HG02938 (cell line): ENCODE data around the gene PRDM16.

ENCODE experiments used
- ATAC-seq: cut with Tn5 transposase; IDR thresholded peaks from one replicate; pipeline ENCODE4 v1.9.1; 2021; ENCODE audit warnings: mild to moderate bottlenecking, moderate library complexity; ENCODE audit not compliant: unreplicated experiment

PRDM16 gene

GRCh38 chr1:3417934-3418333, 348.9 kb downstream of the PRDM16 start:
- ATAC-seq, result no peak

GRCh38 chr1:3418600-3418999, 349.6 kb downstream of the PRDM16 start:
- ATAC-seq, result no peak

DNA sequence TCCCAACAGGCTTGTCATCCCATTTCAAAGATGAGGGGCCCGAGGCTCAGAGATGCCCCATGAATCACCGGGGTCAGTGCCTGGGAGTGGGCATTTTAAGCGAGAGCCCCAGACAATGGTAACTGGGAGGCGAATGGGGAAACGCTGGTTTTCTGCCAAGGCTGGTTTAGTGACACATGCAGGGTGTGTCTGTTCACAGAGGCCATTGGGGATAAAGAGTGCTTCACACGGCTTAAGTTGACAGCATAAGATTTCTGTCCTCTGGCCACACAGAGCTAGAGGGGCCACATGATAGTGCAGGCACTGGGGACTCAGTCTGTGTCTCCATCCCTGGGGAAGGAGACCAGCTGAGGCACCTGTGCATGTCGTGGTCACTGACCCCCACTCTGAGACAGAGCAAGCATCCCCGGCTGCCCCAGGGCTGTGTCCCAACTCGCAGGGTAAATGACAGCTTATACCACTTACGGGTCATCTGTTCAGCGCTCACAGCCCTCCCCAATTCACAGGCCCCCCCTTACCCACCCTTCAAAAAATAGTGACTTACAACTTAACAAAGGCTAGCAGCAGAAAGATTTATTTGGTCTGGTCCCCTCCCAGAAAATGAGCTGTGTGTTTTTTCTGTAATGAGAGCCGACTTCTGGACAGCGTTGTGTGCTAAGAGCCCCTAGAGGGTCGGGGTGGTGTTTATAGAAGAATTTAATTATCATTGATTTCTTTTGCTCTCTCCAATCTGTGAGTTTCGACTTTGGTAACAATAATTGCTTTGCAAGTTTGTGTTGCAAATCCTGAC, 350.6 kb downstream of the PRDM16 start:
- no peak for ATAC-seq

DNA sequence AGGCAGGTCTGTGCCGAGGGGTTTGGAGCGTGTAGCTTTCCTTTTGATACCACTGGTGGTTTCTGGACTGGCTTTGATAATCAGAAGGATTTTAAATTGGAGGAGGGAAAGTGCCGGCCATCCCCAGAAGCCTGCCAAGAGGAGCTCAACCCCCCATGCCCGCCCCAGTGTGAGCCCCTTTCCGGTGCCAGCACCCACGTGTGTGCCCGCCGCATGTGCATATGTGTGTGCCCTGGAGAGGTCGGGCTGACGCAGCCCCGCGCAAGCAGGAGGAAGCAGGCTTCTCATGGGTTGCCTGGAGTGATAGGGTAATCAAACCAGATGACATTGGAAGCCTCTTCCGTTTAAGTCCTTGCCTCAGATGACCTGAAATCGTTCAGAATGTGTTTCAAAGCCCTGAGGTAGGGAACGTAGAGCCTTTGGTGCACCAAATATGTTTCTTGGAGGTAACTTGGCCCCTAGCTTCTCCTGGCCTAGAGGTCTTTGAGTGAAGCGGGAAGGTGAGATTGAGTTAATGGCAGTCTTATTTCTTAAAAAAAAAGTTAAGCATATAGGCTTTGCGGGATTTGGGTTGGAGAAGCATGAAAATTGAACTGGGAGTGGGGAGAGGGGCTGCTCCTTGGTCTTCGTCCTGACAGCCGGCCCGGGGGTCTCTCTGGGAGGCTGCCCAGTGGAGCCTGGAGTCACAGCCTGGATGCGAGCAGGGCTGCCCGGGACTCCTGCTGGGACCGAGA, 351.4 kb downstream of the PRDM16 start:
- ATAC-seq, result no peak

GRCh38 chr1:3422638-3423037, 353.6 kb downstream of the PRDM16 start:
- no peak for ATAC-seq

- no peak for ATAC-seq
Measured at GRCh38 chr1:3423245-3423829, 354.3 kb downstream of the PRDM16 start.

- no peak for ATAC-seq
Measured at GRCh38 chr1:3423896-3424611, 355.1 kb downstream of the PRDM16 start.

- ATAC-seq, result no peak
Measured at GRCh38 chr1:3425486-3426215, 356.6 kb downstream of the PRDM16 start.

DNA sequence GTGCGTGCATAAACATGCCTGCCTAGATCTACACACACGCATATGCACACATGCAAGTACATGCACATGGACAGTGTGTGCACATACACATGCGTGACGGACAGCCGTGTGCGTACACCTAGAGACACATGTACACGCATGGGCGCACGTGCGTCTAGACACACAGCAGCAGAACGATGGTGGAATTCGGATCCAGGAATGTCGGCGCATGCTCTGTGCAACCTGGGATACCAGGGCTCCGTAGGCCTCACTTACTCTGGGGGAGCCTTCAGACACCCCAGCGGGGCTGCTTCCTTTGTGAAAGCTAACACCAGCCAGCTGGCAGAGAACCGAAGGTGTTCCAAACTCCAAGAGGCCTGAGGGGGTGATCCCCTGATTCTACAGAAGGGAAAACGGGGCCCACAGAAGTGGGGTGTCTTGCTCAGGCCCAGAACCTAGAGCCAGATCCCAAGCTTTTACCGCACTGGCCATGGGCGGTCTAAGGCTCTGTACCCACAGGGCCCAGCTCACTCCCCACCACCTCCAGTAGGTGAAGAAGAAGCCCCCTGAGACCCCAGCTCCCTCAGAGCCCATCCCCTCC, 358.0 kb downstream of the PRDM16 start:
- ATAC-seq, result no peak

DNA sequence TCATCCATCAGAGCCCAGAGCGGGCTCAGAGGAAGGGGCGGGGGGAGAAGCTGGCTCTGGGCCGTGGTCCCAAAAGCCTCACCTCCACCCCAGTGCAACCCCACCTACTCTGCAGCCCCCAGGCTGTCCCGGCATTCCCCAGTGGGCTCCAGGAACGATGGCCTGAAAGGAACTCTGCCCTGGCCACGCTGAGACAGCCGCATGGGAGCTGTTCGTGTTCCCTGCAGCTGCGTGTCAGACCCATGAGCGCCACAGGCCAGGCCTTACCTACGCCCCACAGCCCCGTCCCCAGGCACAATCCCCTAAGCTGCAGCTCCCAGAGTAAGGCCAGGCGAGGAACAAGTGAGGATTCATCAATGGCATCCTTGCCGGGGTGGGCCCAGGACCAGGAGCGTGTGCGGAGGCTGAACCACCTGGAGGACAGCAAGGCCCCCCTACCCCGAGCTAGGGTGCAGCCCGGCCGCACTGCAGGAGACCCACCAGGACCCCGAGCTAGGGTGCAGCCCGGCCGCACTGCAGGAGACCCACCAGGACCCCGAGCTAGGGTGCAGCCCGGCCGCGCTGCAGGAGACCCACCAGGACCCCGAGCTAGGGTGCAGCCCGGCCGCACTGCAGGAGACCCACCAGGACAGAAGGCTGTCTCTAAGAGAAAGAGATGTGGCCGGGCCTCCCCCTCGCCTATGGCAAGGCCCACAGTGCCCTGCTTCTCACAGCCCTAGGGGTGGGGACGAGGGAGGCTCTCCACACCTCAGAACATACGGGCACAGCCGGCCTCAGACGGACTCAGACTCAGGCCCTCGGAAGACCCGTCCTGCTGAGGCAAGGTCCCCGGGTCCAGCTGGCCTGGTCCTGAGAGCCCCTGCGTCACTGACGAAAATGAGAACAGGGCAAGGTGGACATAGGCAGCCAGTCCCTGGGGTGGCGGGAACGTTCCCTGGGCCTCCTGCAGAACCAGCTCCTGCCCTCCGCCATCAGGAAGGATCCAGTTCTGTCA, 359.0 kb downstream of the PRDM16 start:
- no peak for ATAC-seq

DNA sequence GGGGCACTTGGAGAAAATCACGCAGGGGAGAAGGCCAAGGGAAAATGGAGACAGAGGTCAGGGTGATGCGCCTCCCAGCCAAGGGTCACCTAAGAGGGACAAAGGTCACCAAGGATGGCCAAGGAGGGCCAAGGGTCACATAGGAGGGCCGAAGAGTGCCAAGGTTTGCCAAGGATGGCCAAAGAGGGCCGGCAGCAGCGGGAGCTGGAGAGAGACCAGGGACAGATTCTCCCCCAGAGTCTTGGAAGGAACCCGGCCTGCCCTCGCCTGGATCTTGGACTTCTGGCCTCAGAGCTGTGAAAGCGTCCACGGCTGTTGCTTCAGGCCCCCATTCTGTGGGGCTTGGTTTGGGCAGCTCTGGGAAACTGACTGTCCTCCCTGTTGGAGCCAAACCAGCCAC, 359.9 kb downstream of the PRDM16 start:
- ATAC-seq, result no peak

- ATAC-seq, result no peak
Measured at GRCh38 chr1:3429320-3429719, 360.3 kb downstream of the PRDM16 start.

DNA sequence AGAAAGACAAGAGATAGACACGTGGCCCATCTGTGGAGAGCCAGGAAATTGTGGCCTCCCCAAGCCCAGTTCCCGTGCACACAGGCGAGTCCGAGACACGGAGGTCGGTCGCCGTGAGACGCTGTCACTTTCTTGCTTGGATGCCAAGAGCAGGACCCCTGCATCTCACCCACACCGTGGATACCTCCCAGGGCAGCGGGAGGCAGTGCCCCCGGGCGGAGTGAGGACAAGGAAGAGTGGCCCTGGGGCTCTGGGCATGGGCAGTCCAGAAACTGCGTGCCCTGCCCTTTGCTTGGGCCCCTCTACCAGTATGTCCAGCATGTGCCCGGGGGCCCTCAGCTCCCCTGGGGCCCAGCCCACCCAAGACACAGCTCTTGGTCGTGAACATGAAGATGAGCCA, 360.8 kb downstream of the PRDM16 start:
- ATAC-seq, result no peak

DNA sequence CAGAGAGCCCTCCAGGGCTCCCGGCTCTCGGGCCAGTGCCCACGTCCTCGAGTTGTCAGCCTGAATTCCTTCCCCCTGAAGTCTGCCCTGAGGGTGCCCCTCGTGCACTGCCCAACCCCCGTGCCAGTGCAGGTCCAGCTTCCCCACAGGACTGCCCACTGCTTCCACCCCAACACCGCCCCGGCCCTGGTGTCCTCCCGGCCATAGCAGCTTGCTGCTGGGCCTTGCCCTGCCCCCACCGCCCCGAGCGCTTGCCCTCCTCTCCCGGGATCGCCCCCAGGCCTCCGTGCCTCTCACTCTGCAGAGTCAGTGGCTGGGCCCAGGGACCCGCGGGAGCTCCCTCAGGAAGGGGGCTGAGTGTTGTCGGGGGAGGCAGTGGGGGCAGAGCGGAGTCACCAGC, 361.4 kb downstream of the PRDM16 start:
- ATAC-seq, result no peak

GRCh38 chr1:3430820-3431219, 361.8 kb downstream of the PRDM16 start:
- ATAC-seq, result no peak

DNA sequence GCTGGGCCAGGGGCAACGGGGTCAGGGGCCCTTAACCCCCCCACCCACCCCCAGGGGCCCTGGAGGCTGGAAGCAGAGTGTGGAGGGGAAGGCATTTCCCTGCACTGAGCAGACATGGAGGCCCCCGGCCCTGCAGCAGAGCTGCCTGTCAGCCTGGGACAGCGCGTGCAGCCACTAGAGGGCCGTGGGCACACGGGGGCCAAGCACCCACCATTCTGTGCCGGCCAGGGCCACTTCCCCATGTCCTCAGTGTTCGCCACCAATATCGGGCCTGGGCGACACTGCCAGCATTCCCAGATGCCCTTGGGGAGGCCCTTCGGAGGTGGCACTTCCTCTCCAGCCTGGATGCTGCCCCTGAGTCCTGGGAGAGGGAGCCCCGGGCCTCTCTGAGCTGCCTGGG, 362.3 kb downstream of the PRDM16 start:
- no peak for ATAC-seq

- no peak for ATAC-seq
Measured at GRCh38 chr1:3431686-3432085, 362.7 kb downstream of the PRDM16 start.

DNA sequence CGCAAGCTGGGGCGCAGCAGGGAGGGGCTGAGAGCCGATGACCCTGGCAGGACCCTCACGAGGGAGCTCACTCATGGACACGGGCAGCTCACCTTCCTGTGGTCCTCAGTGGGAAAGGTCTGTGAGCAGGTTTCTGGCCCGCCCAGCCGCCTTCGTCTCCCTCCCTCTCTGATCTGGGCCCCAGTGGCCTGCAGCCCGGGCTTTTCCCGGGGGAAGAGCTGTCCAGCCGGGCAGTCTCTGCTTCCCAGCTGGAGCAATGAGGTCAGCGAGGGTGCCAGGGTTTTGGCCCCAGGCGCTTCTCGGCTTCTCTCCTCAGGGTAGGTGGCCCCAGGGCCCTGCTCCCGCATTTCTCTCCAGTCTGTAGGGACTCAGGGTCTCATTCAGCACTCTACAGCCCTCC, 363.3 kb downstream of the PRDM16 start:
- ATAC-seq, result no peak

- no peak for ATAC-seq
Measured at GRCh38 chr1:3433076-3433475, 364.1 kb downstream of the PRDM16 start.
